ENCODE measurements around the gene ASB18.

DNA sequence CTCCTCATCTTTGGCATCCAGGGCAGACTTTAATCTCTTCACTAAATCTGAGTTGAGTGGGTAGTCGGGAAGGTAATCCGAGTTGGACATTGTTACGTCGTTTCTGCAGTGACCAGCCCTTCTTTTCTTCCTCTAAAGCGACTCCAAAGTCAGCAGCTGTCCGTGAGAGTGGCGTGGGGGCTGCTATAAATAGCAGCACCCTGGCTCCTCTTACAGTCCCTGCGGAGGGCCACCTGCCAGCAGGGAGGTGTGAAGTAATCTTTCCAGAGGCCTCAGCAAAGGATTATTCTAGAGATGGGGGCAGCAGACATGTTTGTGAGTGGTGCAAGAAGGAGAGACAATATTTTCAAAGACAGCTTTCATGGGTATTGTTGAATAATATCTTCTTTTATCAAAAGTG lies at the start of gene ASB18:
- TF ChIP-seq POLR2A (IDR thresholded peaks at IDR 0.05) (no peak), POLR2AphosphoS5 (IDR thresholded peaks at IDR 0.05) (no peak)
- TF ChIP-seq, protein P1, sequence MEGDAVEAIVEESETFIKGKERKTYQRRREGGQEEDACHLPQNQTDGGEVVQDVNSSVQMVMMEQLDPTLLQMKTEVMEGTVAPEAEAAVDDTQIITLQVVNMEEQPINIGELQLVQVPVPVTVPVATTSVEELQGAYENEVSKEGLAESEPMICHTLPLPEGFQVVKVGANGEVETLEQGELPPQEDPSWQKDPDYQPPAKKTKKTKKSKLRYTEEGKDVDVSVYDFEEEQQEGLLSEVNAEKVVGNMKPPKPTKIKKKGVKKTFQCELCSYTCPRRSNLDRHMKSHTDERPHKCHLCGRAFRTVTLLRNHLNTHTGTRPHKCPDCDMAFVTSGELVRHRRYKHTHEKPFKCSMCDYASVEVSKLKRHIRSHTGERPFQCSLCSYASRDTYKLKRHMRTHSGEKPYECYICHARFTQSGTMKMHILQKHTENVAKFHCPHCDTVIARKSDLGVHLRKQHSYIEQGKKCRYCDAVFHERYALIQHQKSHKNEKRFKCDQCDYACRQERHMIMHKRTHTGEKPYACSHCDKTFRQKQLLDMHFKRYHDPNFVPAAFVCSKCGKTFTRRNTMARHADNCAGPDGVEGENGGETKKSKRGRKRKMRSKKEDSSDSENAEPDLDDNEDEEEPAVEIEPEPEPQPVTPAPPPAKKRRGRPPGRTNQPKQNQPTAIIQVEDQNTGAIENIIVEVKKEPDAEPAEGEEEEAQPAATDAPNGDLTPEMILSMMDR (IDR thresholded peaks at IDR 0.05 in 8 of 11, conservative IDR thresholded peaks at IDR 0.05 in 3 of 11): no peak
